Inferior parietal cortex (tissue), 1 donor: ENCODE results near the gene MRPL55.
A peak's percentile ranks its signal among the peaks of the same experiment; 100 is the strongest.

Experiments used
- DNase-seq: peaks from one replicate; pipeline ENCODE4 v3.0.0-alpha.2; 2016; ENCODE audit errors: extremely low spot score

The MRPL55 gene

GRCh38 chr1:228084325-228084724 is 24.8 kb downstream of the MRPL55 start:
- DNase-seq = no peak

- no peak for DNase-seq
These were observed 25.2 kb downstream of the MRPL55 start for GRCh38 chr1:228083871-228084278.

- no peak for DNase-seq
These were observed 25.9 kb downstream of the MRPL55 start for GRCh38 chr1:228082918-228083870.

- DNase-seq = peak; percentile 96
These were observed 26.7 kb downstream of the MRPL55 start, which contains the start of gene ARF1 for GRCh38 chr1:228082214-228082917. Gene ARF1 (plus strand): TSS chr1:228082708. CDS start chr1:228097115, 14,407 bp downstream.

- no peak for DNase-seq
These were observed 27.4 kb downstream of the MRPL55 start for GRCh38 chr1:228081578-228082213.

GRCh38 chr1:228081144-228081543 is 28.0 kb downstream of the MRPL55 start:
- DNase-seq = no peak

GRCh38 chr1:228079601-228080263 is 29.4 kb downstream of the MRPL55 start:
- DNase-seq = no peak

GRCh38 chr1:228079013-228079412 is 30.1 kb downstream of the MRPL55 start:
- no peak for DNase-seq

- DNase-seq = no peak
These were observed 31.4 kb downstream of the MRPL55 start for GRCh38 chr1:228077565-228078330.

GRCh38 chr1:228076796-228077430 is 32.2 kb downstream of the MRPL55 start:
- DNase-seq = no peak

GRCh38 chr1:228075801-228076271 is 33.3 kb downstream of the MRPL55 start:
- no peak for DNase-seq

- DNase-seq = no peak
These were observed 34.0 kb downstream of the MRPL55 start for GRCh38 chr1:228074954-228075730.

GRCh38 chr1:228073857-228074545 is 35.1 kb downstream of the MRPL55 start:
- no peak for DNase-seq

- no peak for DNase-seq
These were observed 35.8 kb downstream of the MRPL55 start for GRCh38 chr1:228073061-228073856.

- DNase-seq = no peak
These were observed 36.4 kb downstream of the MRPL55 start for GRCh38 chr1:228072658-228073043.

GRCh38 chr1:228071839-228072657 is 37.1 kb downstream of the MRPL55 start:
- no peak for DNase-seq

GRCh38 chr1:228070851-228071250 is 38.2 kb downstream of the MRPL55 start:
- no peak for DNase-seq
